ENCODE results near the gene ADAT3.
A peak's percentile ranks its signal among the peaks of the same experiment; 100 is the strongest.

The ADAT3 gene

DNA sequence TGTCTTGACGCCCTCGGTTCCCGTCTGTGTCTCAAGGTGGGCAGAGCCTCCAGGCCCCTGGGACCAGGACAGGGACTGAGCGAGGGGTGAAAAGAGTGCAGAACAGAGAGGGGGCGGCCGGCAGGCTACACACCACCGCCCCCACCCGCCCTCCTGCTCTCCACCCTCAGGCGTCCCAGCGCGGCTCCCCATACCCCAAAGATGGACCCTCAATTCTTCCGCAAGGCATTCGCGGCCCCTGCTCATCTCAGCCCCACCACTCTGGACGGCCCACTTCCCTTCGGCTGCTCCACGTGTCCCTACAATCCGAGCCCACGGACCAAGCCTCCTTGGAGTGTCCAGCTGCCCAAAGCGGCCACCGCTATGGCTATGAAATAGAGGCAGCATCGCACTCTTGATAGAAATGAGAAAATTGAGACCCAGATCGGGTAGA is 43.6 kb upstream of the ADAT3 start:
- no peaks in the 10 kb centered on the region for H3K27me3 ChIP-seq (replicated peaks; ENCODE audit: insufficient read depth, low read length)
- H3F3A ChIP-seq (ENCODE audit: insufficient read depth, low read length): peaks cover 31% of the 10 kb centered on the region
- peak overlapping the region; percentile 98 for H3K4me3 ChIP-seq (ENCODE audit: low read length)
- H3K79me2 ChIP-seq (ENCODE audit: low read length): peaks cover 67% of the 10 kb centered on the region
- peak overlapping the region; percentile 69; the same call in 1 of the 2 replicates for H3K9ac ChIP-seq (ENCODE audit: low read length)
- no peak for TF ChIP-seq EZH2phosphoT487 (IDR thresholded peaks at IDR 0.05; ENCODE audit: low read length)
- TF ChIP-seq EZH2 (optimal IDR thresholded peaks at IDR 0.05; ENCODE audit: low read depth, low read length): no peak
- TF ChIP-seq, protein P1, sequence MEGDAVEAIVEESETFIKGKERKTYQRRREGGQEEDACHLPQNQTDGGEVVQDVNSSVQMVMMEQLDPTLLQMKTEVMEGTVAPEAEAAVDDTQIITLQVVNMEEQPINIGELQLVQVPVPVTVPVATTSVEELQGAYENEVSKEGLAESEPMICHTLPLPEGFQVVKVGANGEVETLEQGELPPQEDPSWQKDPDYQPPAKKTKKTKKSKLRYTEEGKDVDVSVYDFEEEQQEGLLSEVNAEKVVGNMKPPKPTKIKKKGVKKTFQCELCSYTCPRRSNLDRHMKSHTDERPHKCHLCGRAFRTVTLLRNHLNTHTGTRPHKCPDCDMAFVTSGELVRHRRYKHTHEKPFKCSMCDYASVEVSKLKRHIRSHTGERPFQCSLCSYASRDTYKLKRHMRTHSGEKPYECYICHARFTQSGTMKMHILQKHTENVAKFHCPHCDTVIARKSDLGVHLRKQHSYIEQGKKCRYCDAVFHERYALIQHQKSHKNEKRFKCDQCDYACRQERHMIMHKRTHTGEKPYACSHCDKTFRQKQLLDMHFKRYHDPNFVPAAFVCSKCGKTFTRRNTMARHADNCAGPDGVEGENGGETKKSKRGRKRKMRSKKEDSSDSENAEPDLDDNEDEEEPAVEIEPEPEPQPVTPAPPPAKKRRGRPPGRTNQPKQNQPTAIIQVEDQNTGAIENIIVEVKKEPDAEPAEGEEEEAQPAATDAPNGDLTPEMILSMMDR (IDR thresholded peaks at IDR 0.05; ENCODE audit: low read length): no peak
- no peaks in the 10 kb centered on the region for H3K9me3 ChIP-seq (replicated peaks; ENCODE audit: insufficient read depth, low read length)
- H3K4me2 ChIP-seq (ENCODE audit: low read depth, low read length): peak overlapping the region; percentile 97
- no peaks in the 10 kb centered on the region for H3K9me2 ChIP-seq (replicated peaks; ENCODE audit: insufficient read depth, low read length)
- no peaks in the 10 kb centered on the region for H3K36me3 ChIP-seq (replicated peaks; ENCODE audit: insufficient read depth, low read length)
- no peak overlapping the region for H3K27ac ChIP-seq (ENCODE audit: low read length)
- no peak overlapping the region for H2AFZ ChIP-seq (ENCODE audit: low read length)
- peaks cover 20% of the 10 kb centered on the region for H3K4me1 ChIP-seq (ENCODE audit: low read length)
- DNase-seq: no peak
- H4K20me1 ChIP-seq (ENCODE audit: insufficient read depth, low read length): no peaks in the 10 kb centered on the region

DNA sequence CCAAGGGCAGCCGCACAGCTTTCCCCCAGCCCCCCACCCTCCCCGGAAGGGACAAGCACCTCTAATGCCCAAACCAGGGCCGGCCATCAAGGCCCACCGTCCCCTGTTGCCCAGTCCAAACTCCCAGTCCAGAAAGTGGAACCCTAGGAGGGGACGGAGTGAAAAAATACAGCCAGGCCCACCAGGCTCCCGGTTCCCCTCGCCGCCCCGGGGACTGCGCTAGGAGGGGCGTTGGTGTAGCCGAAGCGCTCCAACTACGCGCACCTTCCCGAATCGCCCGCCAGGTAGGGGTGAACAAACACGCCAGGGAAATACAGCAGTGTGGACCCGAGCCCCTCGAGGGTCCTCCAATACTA is 43.2 kb upstream of the ADAT3 start:
- H3K9me3 ChIP-seq (replicated peaks; ENCODE audit: insufficient read depth, low read length): no peaks in the 10 kb centered on the region
- no peak overlapping the region for H2AFZ ChIP-seq (ENCODE audit: low read length)
- H3K4me2 ChIP-seq (ENCODE audit: low read depth, low read length): peak overlapping the region; percentile 97
- H3K4me3 ChIP-seq (ENCODE audit: low read length): peak overlapping the region; percentile 98
- H3F3A ChIP-seq (ENCODE audit: insufficient read depth, low read length): peaks cover 30% of the 10 kb centered on the region
- DNase-seq: no peak
- H3K27me3 ChIP-seq (replicated peaks; ENCODE audit: insufficient read depth, low read length): no peaks in the 10 kb centered on the region
- no peaks in the 10 kb centered on the region for H3K36me3 ChIP-seq (replicated peaks; ENCODE audit: insufficient read depth, low read length)
- peaks cover 65% of the 10 kb centered on the region for H3K79me2 ChIP-seq (ENCODE audit: low read length)
- H3K27ac ChIP-seq (ENCODE audit: low read length): no peak overlapping the region
- no peaks in the 10 kb centered on the region for H4K20me1 ChIP-seq (ENCODE audit: insufficient read depth, low read length)
- H3K9me2 ChIP-seq (replicated peaks; ENCODE audit: insufficient read depth, low read length): no peaks in the 10 kb centered on the region
- TF ChIP-seq, protein P1 (IDR thresholded peaks at IDR 0.05; ENCODE audit: low read length): no peak
- TF ChIP-seq EZH2phosphoT487 (IDR thresholded peaks at IDR 0.05; ENCODE audit: low read length): no peak
- no peak for TF ChIP-seq EZH2 (optimal IDR thresholded peaks at IDR 0.05; ENCODE audit: low read depth, low read length)
- H3K4me1 ChIP-seq (ENCODE audit: low read length): peaks cover 20% of the 10 kb centered on the region
- H3K9ac ChIP-seq (ENCODE audit: low read length): peak overlapping the region; percentile 69

DNA sequence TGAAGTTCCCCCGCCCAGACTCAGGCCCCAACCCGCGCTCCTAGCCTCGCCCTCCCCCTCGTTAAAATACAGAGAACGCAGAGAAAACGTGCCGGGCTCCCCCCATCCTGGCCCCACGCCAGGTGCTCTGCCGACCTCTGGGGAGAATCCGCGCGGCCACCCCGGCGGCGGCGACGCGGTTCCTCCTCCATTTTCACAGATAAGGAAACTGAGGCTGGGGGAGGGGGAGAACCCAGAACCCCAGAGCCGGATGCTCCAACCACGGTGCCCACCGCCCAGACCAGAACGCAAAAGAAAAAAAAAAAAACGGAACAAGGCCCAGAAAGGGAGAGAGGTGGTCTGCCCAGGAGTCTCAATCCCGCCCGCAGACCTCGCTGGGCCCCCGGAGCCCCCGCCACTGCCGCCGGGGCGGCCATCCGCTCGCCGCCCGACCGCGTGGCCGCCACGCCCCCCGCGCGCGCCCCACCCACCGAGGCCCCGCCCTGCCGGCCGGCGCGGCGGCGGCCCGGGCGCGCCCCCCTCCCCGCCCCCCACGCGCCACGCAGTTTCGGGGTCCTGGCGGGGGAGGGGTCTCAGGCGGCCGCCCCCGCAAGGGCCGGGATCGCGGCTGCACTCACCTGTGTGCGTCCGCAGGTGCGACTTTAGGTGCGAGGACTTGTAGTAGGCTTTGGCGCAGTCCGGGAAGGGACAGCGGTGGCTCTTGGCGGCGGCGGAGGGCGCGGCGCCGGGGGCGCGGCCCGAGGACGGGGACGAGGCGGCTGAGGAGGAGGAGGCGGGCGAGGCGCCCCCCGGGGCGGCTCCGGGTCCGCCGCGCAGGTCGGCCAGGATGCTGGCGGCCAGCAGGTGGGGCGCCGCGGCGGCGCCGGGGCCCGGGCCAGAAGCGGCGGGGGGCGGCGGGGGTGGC is 42.5 kb upstream of the ADAT3 start:
- H3K4me1 ChIP-seq (ENCODE audit: low read length): peaks cover 15% of the 10 kb centered on the region
- H3K27ac ChIP-seq (ENCODE audit: low read length): no peak overlapping the region
- H3K27me3 ChIP-seq (replicated peaks; ENCODE audit: insufficient read depth, low read length): no peaks in the 10 kb centered on the region
- TF ChIP-seq, protein P1 (IDR thresholded peaks at IDR 0.05; ENCODE audit: low read length): no peak
- TF ChIP-seq EZH2 (optimal IDR thresholded peaks at IDR 0.05; ENCODE audit: low read depth, low read length) (no peak), EZH2phosphoT487 (IDR thresholded peaks at IDR 0.05; ENCODE audit: low read length) (no peak)
- H4K20me1 ChIP-seq (ENCODE audit: insufficient read depth, low read length): no peaks in the 10 kb centered on the region
- peaks cover 58% of the 10 kb centered on the region for H3K79me2 ChIP-seq (ENCODE audit: low read length)
- DNase-seq: peak; percentile 54
- H3K4me3 ChIP-seq (ENCODE audit: low read length): peak overlapping the region; percentile 98
- H3K9ac ChIP-seq (ENCODE audit: low read length): peak overlapping the region; percentile 69
- H3K36me3 ChIP-seq (replicated peaks; ENCODE audit: insufficient read depth, low read length): no peaks in the 10 kb centered on the region
- H3K9me3 ChIP-seq (replicated peaks; ENCODE audit: insufficient read depth, low read length): no peaks in the 10 kb centered on the region
- H3K9me2 ChIP-seq (replicated peaks; ENCODE audit: insufficient read depth, low read length): no peaks in the 10 kb centered on the region
- H3K4me2 ChIP-seq (ENCODE audit: low read depth, low read length): peak overlapping the region; percentile 97
- peaks cover 23% of the 10 kb centered on the region for H3F3A ChIP-seq (ENCODE audit: insufficient read depth, low read length)
- H2AFZ ChIP-seq (ENCODE audit: low read length): no peak overlapping the region
